PC-9 (cell line): ENCODE results near the gene ARRDC1. TPM values are rescaled to one million over a fixed set of nuclear protein-coding genes. Genes with fewer than 3 reads are reported as not detected.

Experiments
- BruUV-seq: library from RNA; stranded (reverse); fragments of 400-500 nt; replicated peaks from 2 replicates; lab custom pipeline; 2021; lab: Mats Ljungman, UMichigan
- CTCF ChIA-PET: fragments of 300-600 bp; sonication (Branson Sonifier 250); formaldehyde crosslinking; loops from one replicate; lab custom pipeline; 2022; ENCODE audit warnings: antibody characterized with exemption; lab: Charles Lee
- POLR2A ChIA-PET: fragments of 300-600 bp; sonication (Branson Sonifier 250); formaldehyde crosslinking; loops from one replicate; lab custom pipeline; 2022; ENCODE audit warnings: antibody characterized with exemption; ENCODE audit not compliant: unreplicated experiment; lab: Charles Lee
- DNase-seq, 2 experiments: peaks; one replicate each; pipeline versions ENCODE4 v3.0.0 to v3.0.0-alpha.2; 2015 to 2022; ENCODE audit warnings: mixed read lengths in 1 of 2
- H2AFZ ChIP-seq: fragments of 200-600 bp; sonication (generic); 2 replicates; pipeline ENCODE4 v1.8.1; 2017; ENCODE audit warnings: antibody characterized with exemption
- H3F3A ChIP-seq: fragments of 200-600 bp; sonication (generic); 2 replicates; pipeline ENCODE4 v1.8.1; 2017; ENCODE audit warnings: antibody characterized with exemption, mild to moderate bottlenecking, low read depth; ENCODE audit not compliant: insufficient read depth
- H3K27ac ChIP-seq: fragments of 200-600 bp; sonication (generic); 2 replicates; pipeline ENCODE4 v1.6.1; 2016; ENCODE audit warnings: mixed run types
- H3K27me3 ChIP-seq: fragments of 200-600 bp; sonication (generic); 2 replicates; pipeline ENCODE4 v1.6.1; 2016; ENCODE audit warnings: low read depth, mixed run types; ENCODE audit not compliant: insufficient read depth
- H3K36me3 ChIP-seq: fragments of 200-600 bp; sonication (generic); 2 replicates; pipeline ENCODE4 v1.6.1; 2016; ENCODE audit warnings: low read depth, mixed run types
- H3K4me1 ChIP-seq: fragments of 200-600 bp; sonication (generic); replicated peaks from 2 replicates; pipeline ENCODE4 v1.6.1; 2016; ENCODE audit warnings: mixed run types; ENCODE audit not compliant: insufficient read depth
- H3K4me2 ChIP-seq: fragments of 200-600 bp; sonication (generic); 2 replicates; pipeline ENCODE4 v1.6.1; 2017; ENCODE audit warnings: mixed run types
- H3K4me3 ChIP-seq: fragments of 200-600 bp; sonication (generic); 2 replicates; pipeline ENCODE4 v1.6.1; 2016; ENCODE audit warnings: mixed run types
- H3K79me2 ChIP-seq: fragments of 200-600 bp; sonication (generic); 2 replicates; pipeline ENCODE4 v1.6.1; 2017; ENCODE audit warnings: low read depth, mixed run types
- H3K9me2 ChIP-seq: fragments of 200-600 bp; sonication (generic); 2 replicates; pipeline ENCODE4 v1.8.1; 2017; ENCODE audit warnings: mild to moderate bottlenecking; ENCODE audit not compliant: insufficient read depth
- H3K9me3 ChIP-seq: fragments of 200-600 bp; sonication (generic); 2 replicates; pipeline ENCODE4 v1.8.1; 2016; ENCODE audit warnings: low read depth; ENCODE audit not compliant: insufficient read depth
- H4K20me1 ChIP-seq: fragments of 200-600 bp; sonication (generic); 2 replicates; pipeline ENCODE4 v1.8.1; 2017; ENCODE audit not compliant: insufficient read depth
- CTCF ChIP-seq: fragments of 200-600 bp; sonication (generic); conservative IDR thresholded peaks from 2 replicates; pipeline ENCODE4 v1.6.1; 2017; ENCODE audit warnings: mixed run types, antibody characterized with exemption, mild to moderate bottlenecking, moderate library complexity
- EZH2 ChIP-seq: fragments of 200-600 bp; sonication (generic); IDR thresholded peaks from 2 replicates; pipeline ENCODE4 v1.8.0; 2017; ENCODE audit warnings: antibody characterized with exemption, low read depth
- intact Hi-C: fragments of 100-400 bp; cut with micrococcal nuclease; formaldehyde crosslinking; loops from one replicate; pipeline ENCODE4 v1.10.0; 2022; ENCODE audit not compliant: unreplicated experiment
- total RNA-seq: library from RNA; stranded (reverse); gene quantifications from 2 replicates; pipeline ENCODE4 v1.2.3, GENCODE V29; 2021

ARRDC1 gene
- total RNA-seq, 1 experiment from 2014 or later = 127 TPM

GRCh38 chr9:137663584-137663983 is 58.1 kb downstream of the ARRDC1 start:
- CTCF ChIA-PET = no interaction called here

GRCh38 chr9:137664676-137665075 is 59.2 kb downstream of the ARRDC1 start:
- intact Hi-C loops = no loop called here
- peaks cover 13% of the 10 kb centered on the region; the same call in 1 of the 2 replicates for H3F3A ChIP-seq
- H3K79me2 ChIP-seq = peaks cover 50% of the 10 kb centered on the region
- no peaks in the 10 kb centered on the region for H3K9me3 ChIP-seq
- H3K27me3 ChIP-seq = no peaks in the 10 kb centered on the region
- no peaks in the 10 kb centered on the region for H3K9me2 ChIP-seq
- H3K4me1 ChIP-seq = no peaks in the 10 kb centered on the region
- no peak overlapping the region for H2AFZ ChIP-seq
- H4K20me1 ChIP-seq = peaks cover 33% of the 10 kb centered on the region
- POLR2A ChIA-PET = no interaction called here
- no peaks in the 10 kb centered on the region for H3K36me3 ChIP-seq
- no TSS peak for BruUV-seq
- DNase-seq = no peak
- no peak overlapping the region for H3K27ac ChIP-seq
- no peak overlapping the region for H3K4me2 ChIP-seq
- CTCF ChIA-PET = interaction anchor here (0.6 kb wide), 1 partner anchor 370 kb away, joined by 3 read pairs; no protein-coding TSS in a partner anchor
- H3K4me3 ChIP-seq = no peak overlapping the region
- TF ChIP-seq EZH2 (no peak), CTCF (no peak)

More at GRCh38 chr9:137663584-137663983, 58.1 kb downstream of the ARRDC1 start:
- no TSS peak for BruUV-seq
- DNase-seq = no peak
- Histone ChIP-seq H3K9me2 (no peaks in the 10 kb centered on the region), H3F3A (peaks cover 13% of the 10 kb centered on the region; the same call in 1 of the 2 replicates), H3K36me3 (no peaks in the 10 kb centered on the region), H4K20me1 (peaks cover 31% of the 10 kb centered on the region), H3K27ac (no peak overlapping the region), H3K79me2 (peaks cover 51% of the 10 kb centered on the region), H2AFZ (no peak overlapping the region), H3K27me3 (no peaks in the 10 kb centered on the region), H3K4me2 (no peak overlapping the region), H3K4me1 (no peaks in the 10 kb centered on the region), H3K9me3 (no peaks in the 10 kb centered on the region), H3K4me3 (no peak overlapping the region)
- TF ChIP-seq CTCF = no peak
- no peak for TF ChIP-seq EZH2
- intact Hi-C loops = no loop called here
- POLR2A ChIA-PET = no interaction called here

Other genes with a start within 250 kb of the ARRDC1 start
- gene EXD3, start 182.5 kb upstream of the ARRDC1 start, total RNA-seq = 23.7 and 38.5 TPM in 2 replicates
- 10.5 and 22.8 TPM in 2 replicates for gene NOXA1, start 182.3 kb upstream of the ARRDC1 start, total RNA-seq
- gene ENTPD8, start 164.3 kb upstream of the ARRDC1 start, total RNA-seq = 5.4 and 5.9 TPM in 2 replicates
- gene NSMF, start 146.4 kb upstream of the ARRDC1 start, total RNA-seq = 73.4 and 90.4 TPM in 2 replicates
- 1.9 and 4.9 TPM in 2 replicates for gene PNPLA7, start 55.3 kb upstream of the ARRDC1 start, total RNA-seq
- gene MRPL41, start 53.8 kb upstream of the ARRDC1 start, total RNA-seq = 54.5 and 87.7 TPM in 2 replicates
- 48.5 and 52.2 TPM in 2 replicates for gene DPH7, start 26.8 kb upstream of the ARRDC1 start, total RNA-seq
- gene ZMYND19, start 15.2 kb upstream of the ARRDC1 start, total RNA-seq = 47.7 and 49.2 TPM in 2 replicates
- 111 and 116 TPM in 2 replicates for gene EHMT1, start 13.3 kb downstream of the ARRDC1 start, total RNA-seq